Left hindlimb (tissue), 1 donor: Measurements from ENCODE around the gene MAP2K7.
A peak's percentile ranks its signal among the peaks of the same experiment; 100 is the strongest.
"Not testable (repeated sequence)": the region's sequence is repeated elsewhere in the genome, so short reads cannot be mapped to it uniquely, and the experiment has no call there.

Source experiments
- DNase-seq: peaks from one replicate; pipeline ENCODE4 v3.0.0-alpha.2; 2018

Gene MAP2K7

GRCh38 chr19:7908742-7909461, 5.2 kb downstream of the MAP2K7 start:
- no peak for DNase-seq

- no peak for DNase-seq
Observed at GRCh38 chr19:7909471-7910067, 5.9 kb downstream of the MAP2K7 start.

GRCh38 chr19:7910321-7911161, 6.9 kb downstream of the MAP2K7 start:
- no peak for DNase-seq

GRCh38 chr19:7911508-7912143, 7.9 kb downstream of the MAP2K7 start:
- no peak for DNase-seq

- DNase-seq = no peak
Observed at GRCh38 chr19:7912144-7912696, 8.5 kb downstream of the MAP2K7 start.

GRCh38 chr19:7912697-7913564, 9.3 kb downstream of the MAP2K7 start:
- no peak for DNase-seq

- no peak for DNase-seq
Observed at GRCh38 chr19:7913652-7914051, 10.0 kb downstream of the MAP2K7 start.

GRCh38 chr19:7914099-7914498, 10.4 kb downstream of the MAP2K7 start:
- DNase-seq = no peak

- no peak for DNase-seq
Observed at GRCh38 chr19:7914598-7915045, 10.9 kb downstream of the MAP2K7 start, which contains the start of gene TGFBR3L. TGFBR3L (plus strand) TSS chr19:7914830.

- no peak for DNase-seq
Observed at GRCh38 chr19:7915250-7916102, 11.8 kb downstream of the MAP2K7 start.

GRCh38 chr19:7916103-7916954, 12.7 kb downstream of the MAP2K7 start:
- DNase-seq = peak; percentile 35

GRCh38 chr19:7916955-7917266, 13.2 kb downstream of the MAP2K7 start:
- no peak for DNase-seq

GRCh38 chr19:7917267-7918061, 13.8 kb downstream of the MAP2K7 start:
- DNase-seq = no peak

- not testable (repeated sequence) for DNase-seq
Observed at GRCh38 chr19:7918062-7918614, 14.5 kb downstream of the MAP2K7 start.

GRCh38 chr19:7918615-7919421, 15.1 kb downstream of the MAP2K7 start:
- DNase-seq = no peak

- DNase-seq = peak; percentile 97
Observed at GRCh38 chr19:7919610-7920518, 16.2 kb downstream of the MAP2K7 start, which contains the start of gene SNAPC2. SNAPC2 (plus strand) TSS chr19:7920338; CDS start chr19:7920367, 29 bp downstream.
